Endothelial cell of umbilical vein (primary cell): ENCODE results near the gene CAPN5. TPM values are rescaled to one million over a fixed set of nuclear protein-coding genes. Genes with fewer than 3 reads are reported as not detected.

Source experiments
- BruUV-seq: library from RNA; stranded (reverse); fragments of 400-500 nt; replicated peaks from 2 replicates; lab custom pipeline; 2021; lab: Mats Ljungman, UMichigan
- CTCF ChIA-PET: fragments of 300-600, 350-600 bp; sonication (Branson Sonifier 250); formaldehyde crosslinking; loops from one replicate; lab custom pipeline; 2021; ENCODE audit warnings: antibody characterized with exemption, inconsistent platforms; lab: Charles Lee
- POLR2A ChIA-PET: fragments of 300-600, 350-600 bp; sonication (Branson Sonifier 250); formaldehyde crosslinking; loops from one replicate; lab custom pipeline; 2021; ENCODE audit warnings: antibody characterized with exemption, inconsistent platforms; lab: Charles Lee
- DNase-seq: peaks from one replicate; pipeline ENCODE4 v3.0.0-alpha.2; 2011; ENCODE audit warnings: low read depth, low spot score
- FAIRE-seq: peaks from 2 replicates; lab custom pipeline; 2011; peaks lifted over from hg19 to GRCh38; lab: Jason Lieb, UNC
- H2AFZ ChIP-seq: 2 replicates; pipeline ENCODE4 v1.6.0; 2012; ENCODE audit warnings: low read depth, low read length, control low read depth, inconsistent platforms
- H3K27ac ChIP-seq: 2 replicates; pipeline ENCODE4 v1.5.1; 2011; ENCODE audit warnings: low read depth, mild to moderate bottlenecking, control low read depth, low read length, moderate library complexity; ENCODE audit not compliant: insufficient read depth
- H3K27me3 ChIP-seq, 2 experiments: 2 replicates each; pipeline versions ENCODE4 v1.6.0 to v1.6.1; 2011; ENCODE audit warnings: low read length in 2 of 2, mixed read lengths in 1 of 2; ENCODE audit not compliant: control insufficient read depth in 2 of 2, insufficient read depth in 2 of 2
- H3K36me3 ChIP-seq, 2 experiments: 2 replicates in 1 of 2; 3 replicates in 1 of 2; pipeline ENCODE4 v1.5.1; 2011; ENCODE audit warnings: low read length in 2 of 2, mild to moderate bottlenecking in 1 of 2, moderate library complexity in 1 of 2; ENCODE audit not compliant: control insufficient read depth in 2 of 2, insufficient read depth in 2 of 2; ENCODE audit errors: extremely low read depth in 1 of 2
- H3K4me1 ChIP-seq: 3 replicates; pipeline ENCODE4 v1.5.1; 2011; ENCODE audit warnings: mild to moderate bottlenecking, low read length; ENCODE audit not compliant: control insufficient read depth, insufficient read depth; ENCODE audit errors: extremely low read depth
- H3K4me2 ChIP-seq: 2 replicates; pipeline ENCODE4 v1.6.1; 2011; ENCODE audit warnings: low read length, control low read depth, mixed read lengths; ENCODE audit not compliant: insufficient read depth
- H3K4me3 ChIP-seq, 3 experiments: fragments of 200-600 bp in 1 of 3; sonication (generic), shearing (Covaris generic) in 1 of 3; replicated peaks in 1 of 3; 2 replicates each; pipeline ENCODE4 v1.5.1; 2011 to 2016; ENCODE audit warnings: control low read depth in 3 of 3, low read length in 3 of 3, mild to moderate bottlenecking in 2 of 3, inconsistent platforms in 1 of 3, low read depth in 1 of 3, moderate library complexity in 1 of 3; ENCODE audit not compliant: insufficient read depth in 1 of 3
- H3K79me2 ChIP-seq: 2 replicates; pipeline ENCODE4 v1.6.0; 2012; ENCODE audit warnings: low read length, inconsistent platforms; ENCODE audit not compliant: control insufficient read depth, insufficient read depth
- H3K9ac ChIP-seq: replicated peaks from 2 replicates; pipeline ENCODE3; 2011; ENCODE audit warnings: low read length, control low read depth; ENCODE audit not compliant: insufficient read depth; ENCODE audit errors: extremely low read depth
- H3K9me1 ChIP-seq: replicated peaks from 3 replicates; pipeline ENCODE4 v1.6.0; 2011; ENCODE audit warnings: mild to moderate bottlenecking, low read length; ENCODE audit not compliant: control insufficient read depth, insufficient read depth; ENCODE audit errors: extremely low read depth
- H3K9me3 ChIP-seq: replicated peaks from 2 replicates; pipeline ENCODE4 v1.5.1; 2012; ENCODE audit warnings: low read length, inconsistent platforms; ENCODE audit not compliant: control insufficient read depth, insufficient read depth
- H4K20me1 ChIP-seq: replicated peaks from 2 replicates; pipeline ENCODE3; 2011; ENCODE audit warnings: mild to moderate bottlenecking, low read length; ENCODE audit not compliant: control insufficient read depth, insufficient read depth; ENCODE audit errors: extremely low read depth
- EZH2 ChIP-seq: IDR thresholded peaks from 2 replicates; pipeline ENCODE4 v1.6.1; 2012; ENCODE audit warnings: borderline replicate concordance, low read depth, mild to moderate bottlenecking, moderate library complexity, low read length, inconsistent platforms; ENCODE audit not compliant: severe bottlenecking
- FOS ChIP-seq: IDR thresholded peaks from 2 replicates; pipeline ENCODE4 v1.6.1; 2011; ENCODE audit warnings: mild to moderate bottlenecking, low read length, moderate library complexity, borderline replicate concordance; ENCODE audit not compliant: insufficient read depth
- GATA2 ChIP-seq: IDR thresholded peaks from 2 replicates; pipeline ENCODE4 v1.7.0; 2011; ENCODE audit warnings: low read depth, mild to moderate bottlenecking, moderate library complexity, mixed read lengths, low read length; ENCODE audit not compliant: insufficient read length, insufficient read depth
- JUN ChIP-seq: IDR thresholded peaks from 2 replicates; pipeline ENCODE4 v1.6.1; 2011; ENCODE audit warnings: borderline replicate concordance, low read depth; ENCODE audit not compliant: insufficient read length, insufficient read depth
- MYC ChIP-seq: IDR thresholded peaks from one replicate; pipeline ENCODE4 v1.6.1; 2011; ENCODE audit warnings: mild to moderate bottlenecking, low read depth, low read length
- POLR2A ChIP-seq: IDR thresholded peaks from 2 replicates; pipeline ENCODE4 v1.6.1; 2012; ENCODE audit warnings: low read depth, mild to moderate bottlenecking, control low read depth, low read length
- POLR2AphosphoS5 ChIP-seq: IDR thresholded peaks from 2 replicates; pipeline ENCODE4 v1.6.1; 2012; ENCODE audit warnings: low read depth, mild to moderate bottlenecking, control low read depth, low read length, moderate library complexity; ENCODE audit not compliant: insufficient read depth
- dilution Hi-C: fragments of 300-500 bp; cut with MboI; formaldehyde crosslinking; loops from one replicate; pipeline ENCODE4 v1.15.0; 2019; ENCODE audit warnings: low sequenced_read_pairs; ENCODE audit not compliant: extremely low pct_ligation_motif_present
- intact Hi-C: fragments of 100-400 bp; cut with micrococcal nuclease; formaldehyde crosslinking; loops from one replicate; pipeline ENCODE4 v1.10.0; 2022
- polyA plus RNA-seq, 4 experiments: library from polyadenylated mRNA; depleted of rRNA in 3 of 4; stranded (reverse) in 3 of 4; unstranded in 1 of 4; fragments of >200 nt; gene quantifications; 2 replicates each; pipeline versions ENCODE4 v1.2.1 to v1.2.3, GENCODE V29; 2011 to 2012; ENCODE audit warnings: missing spikeins in 1 of 4
- total RNA-seq: library from RNA; stranded (reverse); gene quantifications from 2 replicates; pipeline ENCODE4 v1.2.3, GENCODE V29; 2021
- TF ChIP-seq, protein P1 (sequence below): IDR thresholded peaks from 2 replicates; pipeline ENCODE4 v1.6.1; 2011; ENCODE audit not compliant: insufficient read depth, insufficient read length
- TF ChIP-seq, protein P2 (sequence below), 2 donors: IDR thresholded peaks; 1 replicate in 1 of 2; 2 replicates in 1 of 2; pipeline ENCODE4 v1.5.1; 2011; ENCODE audit warnings: low read length in 2 of 2, mild to moderate bottlenecking in 2 of 2, moderate library complexity in 2 of 2, control low read depth in 1 of 2, inconsistent platforms in 1 of 2, low read depth in 1 of 2; ENCODE audit not compliant: insufficient read depth in 1 of 2; ENCODE audit errors: extremely low read depth in 1 of 2

CAPN5 gene
- total and polyA plus RNA-seq, 2 donors (not counting 3 experiments of a cell fraction or from before 2014, with no cell fraction given) = 15.0 to 17.0 TPM

DNA sequence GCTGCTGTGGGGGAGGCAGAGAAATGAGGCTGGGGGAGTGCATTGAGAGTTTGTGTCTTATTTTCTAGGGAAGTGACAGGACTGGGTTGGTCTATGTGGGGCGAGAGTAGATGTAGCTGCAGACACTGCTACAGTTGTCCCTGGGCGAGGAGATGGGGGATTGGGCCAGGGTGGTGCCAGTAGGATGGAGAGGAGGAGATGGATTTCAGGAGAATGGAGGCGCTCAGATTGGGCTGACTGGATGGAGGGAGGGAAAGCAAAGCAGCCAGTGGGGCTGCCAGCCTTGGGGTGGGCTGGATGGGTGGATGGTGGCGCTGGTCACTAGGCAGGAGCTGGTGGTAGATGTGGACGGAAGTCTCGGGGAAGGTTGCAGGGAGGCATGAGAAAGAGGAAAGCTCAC, 45.2 kb downstream of the CAPN5 start:
- Histone ChIP-seq H3K27ac (no peak overlapping the region), H3K36me3 (no peaks in the 10 kb centered on the region), H3K9me1 (no peaks in the 10 kb centered on the region), H2AFZ (no peak overlapping the region), H3K4me2 (no peak overlapping the region), H4K20me1 (no peaks in the 10 kb centered on the region), H3K79me2 (no peaks in the 10 kb centered on the region), H3K27me3 (no peaks in the 10 kb centered on the region), H3K9me3 (no peaks in the 10 kb centered on the region), H3K4me1 (peaks cover 17% of the 10 kb centered on the region), H3K4me3 (no peak overlapping the region), H3K9ac (no peak overlapping the region)
- dilution Hi-C loops = no loop called here
- DNase-seq = no peak
- CTCF ChIA-PET = interaction anchor here (0.7 to 5.3 kb wide), 9 partner anchors 10 to 193 kb away, joined by 3 to 64 read pairs (median 5); partner anchors contain the start of gene CAPN5
- FAIRE-seq = no peak
- POLR2A ChIA-PET = no interaction called here
- TF ChIP-seq JUN (no peak), MYC (no peak), FOS (no peak), POLR2AphosphoS5 (no peak), EZH2 (no peak), GATA2 (no peak), POLR2A (no peak)
- TF ChIP-seq, protein P1, sequence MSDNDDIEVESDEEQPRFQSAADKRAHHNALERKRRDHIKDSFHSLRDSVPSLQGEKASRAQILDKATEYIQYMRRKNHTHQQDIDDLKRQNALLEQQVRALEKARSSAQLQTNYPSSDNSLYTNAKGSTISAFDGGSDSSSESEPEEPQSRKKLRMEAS = no peak
- TF ChIP-seq, protein P2, sequence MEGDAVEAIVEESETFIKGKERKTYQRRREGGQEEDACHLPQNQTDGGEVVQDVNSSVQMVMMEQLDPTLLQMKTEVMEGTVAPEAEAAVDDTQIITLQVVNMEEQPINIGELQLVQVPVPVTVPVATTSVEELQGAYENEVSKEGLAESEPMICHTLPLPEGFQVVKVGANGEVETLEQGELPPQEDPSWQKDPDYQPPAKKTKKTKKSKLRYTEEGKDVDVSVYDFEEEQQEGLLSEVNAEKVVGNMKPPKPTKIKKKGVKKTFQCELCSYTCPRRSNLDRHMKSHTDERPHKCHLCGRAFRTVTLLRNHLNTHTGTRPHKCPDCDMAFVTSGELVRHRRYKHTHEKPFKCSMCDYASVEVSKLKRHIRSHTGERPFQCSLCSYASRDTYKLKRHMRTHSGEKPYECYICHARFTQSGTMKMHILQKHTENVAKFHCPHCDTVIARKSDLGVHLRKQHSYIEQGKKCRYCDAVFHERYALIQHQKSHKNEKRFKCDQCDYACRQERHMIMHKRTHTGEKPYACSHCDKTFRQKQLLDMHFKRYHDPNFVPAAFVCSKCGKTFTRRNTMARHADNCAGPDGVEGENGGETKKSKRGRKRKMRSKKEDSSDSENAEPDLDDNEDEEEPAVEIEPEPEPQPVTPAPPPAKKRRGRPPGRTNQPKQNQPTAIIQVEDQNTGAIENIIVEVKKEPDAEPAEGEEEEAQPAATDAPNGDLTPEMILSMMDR (IDR thresholded peaks at IDR 0.05; ENCODE audit: extremely low read depth in 1 of 2, insufficient read depth in 1 of 2, low read depth in 1 of 2, low read length in 2 of 2) = no peak
- BruUV-seq = no TSS peak
- intact Hi-C loops = no loop called here
